H9 (cell line): ENCODE results near the gene GRIA4. TPM values are rescaled to one million over a fixed set of nuclear protein-coding genes. Genes with fewer than 3 reads are reported as not detected.

Experiments used
- DNase-seq: peaks from one replicate; pipeline ENCODE4 v3.0.0-alpha.2; 2017
- H2AFZ ChIP-seq: one replicate; pipeline ENCODE4 v1.6.1; 2013; ENCODE audit warnings: mild to moderate bottlenecking, low read length, control low read depth, moderate library complexity
- H2AK5ac ChIP-seq: 2 replicates; pipeline ENCODE4 v1.6.1; 2013; ENCODE audit warnings: low read length, control low read depth, mixed read lengths; ENCODE audit not compliant: insufficient read length
- H2BK120ac ChIP-seq: one replicate; pipeline ENCODE4 v1.6.1; 2013; ENCODE audit warnings: low read depth, mild to moderate bottlenecking, low read length, control low read depth, inconsistent platforms; ENCODE audit not compliant: poor library complexity, severe bottlenecking
- H2BK12ac ChIP-seq: 2 replicates; pipeline ENCODE4 v1.6.1; 2013; ENCODE audit warnings: low read length, control low read depth, mixed read lengths, low read depth; ENCODE audit not compliant: insufficient read length
- H2BK15ac ChIP-seq: 2 replicates; pipeline ENCODE4 v1.6.1; 2013; ENCODE audit warnings: low read depth, low read length, control low read depth
- H2BK20ac ChIP-seq: one replicate; pipeline ENCODE4 v1.6.1; 2013; ENCODE audit warnings: low read depth, mild to moderate bottlenecking, low read length, control low read depth, inconsistent platforms; ENCODE audit not compliant: poor library complexity, severe bottlenecking
- H2BK5ac ChIP-seq: 2 replicates; pipeline ENCODE4 v1.6.1; 2013; ENCODE audit warnings: low read length, control low read depth, mixed read lengths; ENCODE audit not compliant: insufficient read length
- H3K14ac ChIP-seq: 2 replicates; pipeline ENCODE4 v1.6.1; 2013; ENCODE audit warnings: low read length, control low read depth; ENCODE audit not compliant: insufficient read depth
- H3K18ac ChIP-seq: 2 replicates; pipeline ENCODE4 v1.6.1; 2013; ENCODE audit warnings: low read depth, mild to moderate bottlenecking, mixed read lengths, low read length, control low read depth; ENCODE audit not compliant: insufficient read length
- H3K23ac ChIP-seq: 2 replicates; pipeline ENCODE4 v1.6.1; 2013; ENCODE audit warnings: low read length, control low read depth, mixed read lengths, low read depth; ENCODE audit not compliant: insufficient read length
- H3K23me2 ChIP-seq: 2 replicates; pipeline ENCODE4 v1.6.1; 2013; ENCODE audit warnings: low read depth, mild to moderate bottlenecking, mixed read lengths, low read length, control low read depth; ENCODE audit not compliant: insufficient read length, poor library complexity, severe bottlenecking
- H3K27ac ChIP-seq: 2 replicates; pipeline ENCODE4 v1.5.1; 2013; ENCODE audit warnings: low read length, control low read depth, mixed read lengths, low read depth; ENCODE audit not compliant: insufficient read length
- H3K27me3 ChIP-seq: 2 replicates; pipeline ENCODE4 v1.6.1; 2013; ENCODE audit warnings: low read length, control low read depth, inconsistent platforms; ENCODE audit not compliant: insufficient read depth
- H3K4ac ChIP-seq: 2 replicates; pipeline ENCODE4 v1.6.1; 2013; ENCODE audit warnings: low read depth, mild to moderate bottlenecking, control low read depth, inconsistent platforms, low read length, moderate library complexity
- H3K4me1 ChIP-seq: 2 replicates; pipeline ENCODE4 v1.6.1; 2013; ENCODE audit warnings: low read length, control low read depth, inconsistent platforms; ENCODE audit not compliant: insufficient read depth
- H3K4me2 ChIP-seq: 2 replicates; pipeline ENCODE4 v1.6.1; 2013; ENCODE audit warnings: low read length, control low read depth, mixed read lengths; ENCODE audit not compliant: insufficient read length, insufficient read depth
- H3K56ac ChIP-seq: 2 replicates; pipeline ENCODE4 v1.6.1; 2013; ENCODE audit warnings: low read depth, mild to moderate bottlenecking, mixed read lengths, low read length, control low read depth; ENCODE audit not compliant: insufficient read length
- H3K79me1 ChIP-seq: 2 replicates; pipeline ENCODE4 v1.6.1; 2013; ENCODE audit warnings: low read depth, mild to moderate bottlenecking, moderate library complexity, low read length, control low read depth, inconsistent platforms; ENCODE audit not compliant: insufficient read depth, poor library complexity, severe bottlenecking
- H3K79me2 ChIP-seq: 2 replicates; pipeline ENCODE4 v1.6.1; 2013; ENCODE audit warnings: low read length, control low read depth, inconsistent platforms; ENCODE audit not compliant: insufficient read depth
- H3K9ac ChIP-seq: 2 replicates; pipeline ENCODE4 v1.6.1; 2013; ENCODE audit warnings: low read length, control low read depth, mixed read lengths; ENCODE audit not compliant: insufficient read length; ENCODE audit errors: extremely low read depth
- H3K9me3 ChIP-seq: one replicate; pipeline ENCODE4 v1.6.1; 2013; ENCODE audit warnings: low read depth, low read length, inconsistent platforms; ENCODE audit not compliant: control insufficient read depth
- H3T11ph ChIP-seq: one replicate; pipeline ENCODE4 v1.6.1; 2013; ENCODE audit warnings: mild to moderate bottlenecking, low read length, control low read depth, inconsistent platforms
- H4K20me1 ChIP-seq: one replicate; pipeline ENCODE4 v1.6.1; 2013; ENCODE audit not compliant: control insufficient read depth, insufficient read length, insufficient read depth
- H4K5ac ChIP-seq: 2 replicates; pipeline ENCODE4 v1.6.1; 2013; ENCODE audit warnings: low read depth, mild to moderate bottlenecking, mixed read lengths, low read length, control low read depth; ENCODE audit not compliant: insufficient read length
- H4K8ac ChIP-seq: replicated peaks from 2 replicates; pipeline ENCODE4 v1.6.1; 2013; ENCODE audit warnings: low read length, control low read depth, mixed read lengths, low read depth; ENCODE audit not compliant: insufficient read length
- H4K91ac ChIP-seq: 2 replicates; pipeline ENCODE4 v1.6.1; 2013; ENCODE audit warnings: low read depth, mild to moderate bottlenecking, moderate library complexity, mixed read lengths, low read length, control low read depth; ENCODE audit not compliant: insufficient read length
- H3K27ac Mint-ChIP-seq, 3 experiments: 2 replicates in 2 of 3; 3 replicates in 1 of 3; pipeline ENCODE4 v1.8.0; 2020 to 2021; ENCODE audit warnings: mixed read lengths in 3 of 3, mild to moderate bottlenecking in 1 of 3, moderate library complexity in 1 of 3
- H3K27me3 Mint-ChIP-seq: 2 replicates; pipeline ENCODE4 v1.8.0; 2021; ENCODE audit warnings: low read depth, mild to moderate bottlenecking, moderate library complexity, mixed read lengths
- H3K36me3 Mint-ChIP-seq, 3 experiments: 2 replicates in 2 of 3; 3 replicates in 1 of 3; pipeline ENCODE4 v1.8.0; 2020 to 2021; ENCODE audit warnings: low read depth in 3 of 3, mixed read lengths in 3 of 3; ENCODE audit not compliant: insufficient read depth in 1 of 3
- H3K4me1 Mint-ChIP-seq, 2 experiments: 2 replicates each; pipeline ENCODE4 v1.8.0; 2020; ENCODE audit warnings: mixed read lengths in 2 of 2
- H3K4me3 Mint-ChIP-seq, 2 experiments: 2 replicates in 1 of 2; 3 replicates in 1 of 2; pipeline ENCODE4 v1.8.0; 2020 to 2021; ENCODE audit warnings: mild to moderate bottlenecking in 2 of 2, mixed read lengths in 2 of 2, moderate library complexity in 1 of 2
- H3K9me3 Mint-ChIP-seq, 2 experiments: 2 replicates in 1 of 2; 3 replicates in 1 of 2; pipeline ENCODE4 v1.8.0; 2020; ENCODE audit warnings: mild to moderate bottlenecking in 2 of 2, mixed read lengths in 2 of 2, moderate library complexity in 1 of 2
- CTCF ChIP-seq: fragments of 200-600 bp; sonication (generic); conservative IDR thresholded peaks from 3 replicates; pipeline ENCODE4 v1.8.0; 2021; ENCODE audit warnings: antibody characterized with exemption, mild to moderate bottlenecking
- WGBS: extraction: QIAGEN DNeasy Blood & Tissue Kit; methylation state at CpG from one replicate; pipeline ENCODE4 v1.1.7; 2013; ENCODE audit warnings: missing lambda C conversion rate, low lambda C conversion rate, mixed read lengths; ENCODE audit not compliant: insufficient read length; ENCODE audit errors: extremely low coverage; 5-methylcytosine and 5-hydroxymethylcytosine counted together
- total RNA-seq: library from RNA; stranded (reverse); gene quantifications from 2 replicates; pipeline ENCODE4 v1.2.1, GENCODE V29; 2021

The GRIA4 gene
- total RNA-seq, 1 experiment from 2014 or later = 0.83 TPM

GRCh38 chr11:105577641-105578040, 32.2 kb upstream of the GRIA4 start:
- H3K9me3 ChIP-seq = no peaks in the 10 kb centered on the region
- no peak overlapping the region for H4K5ac ChIP-seq
- DNase-seq = no peak
- H3K4me2 ChIP-seq = no peak overlapping the region
- H2BK120ac ChIP-seq = no peak overlapping the region
- Mint-ChIP-seq H3K9me3 (no peaks in the 10 kb centered on the region), H3K27ac (no peak overlapping the region), H3K4me3 (no peak overlapping the region), H3K4me1 (no peaks in the 10 kb centered on the region), H3K36me3 (no peaks in the 10 kb centered on the region), H3K27me3 (no peaks in the 10 kb centered on the region; the same call in 1 of the 2 replicates)
- peak; percentile 34; the same call in 2 of the 3 replicates for TF ChIP-seq CTCF
- H4K8ac ChIP-seq = no peak overlapping the region
- no peak overlapping the region for H3T11ph ChIP-seq
- no peak overlapping the region for H3K27ac ChIP-seq
- H3K79me2 ChIP-seq = no peaks in the 10 kb centered on the region
- no peaks in the 10 kb centered on the region for H3K79me1 ChIP-seq
- no peak overlapping the region for H3K14ac ChIP-seq
- no peaks in the 10 kb centered on the region for H3K4me1 ChIP-seq
- no peaks in the 10 kb centered on the region for H3K27me3 ChIP-seq
- no CpG with 5 or more reads among the region's 2 CpGs for WGBS
- H2AFZ ChIP-seq = no peak overlapping the region
- no peak overlapping the region for H2BK20ac ChIP-seq
- H3K23me2 ChIP-seq = no peaks in the 10 kb centered on the region
- H4K20me1 ChIP-seq = no peaks in the 10 kb centered on the region
- no peak overlapping the region for H2BK5ac ChIP-seq
- H3K18ac ChIP-seq = no peak overlapping the region
- H2AK5ac ChIP-seq = no peak overlapping the region
- H3K56ac ChIP-seq = no peak overlapping the region
- no peak overlapping the region for H3K4ac ChIP-seq
- H3K9ac ChIP-seq = no peak overlapping the region
- no peak overlapping the region for H4K91ac ChIP-seq
- no peak overlapping the region for H2BK12ac ChIP-seq
- no peak overlapping the region for H2BK15ac ChIP-seq
- no peak overlapping the region for H3K23ac ChIP-seq
